MM.1S (cell line): ENCODE results near the gene CCDC28B.

Experiments
- CTCF ChIP-seq: fragments of 300-600 bp; sonication (generic); IDR thresholded peaks from 2 replicates; pipeline ENCODE4 v1.5.1; 2016; ENCODE audit warnings: antibody characterized with exemption, low read length, mixed read lengths
- EZH2phosphoT487 ChIP-seq: fragments of 300-600 bp; sonication (generic); IDR thresholded peaks from 2 replicates; pipeline ENCODE4 v1.6.1; 2018; ENCODE audit warnings: antibody characterized with exemption, low read length

GRCh38 chr1:32150847-32151246, 49.5 kb upstream of the CCDC28B start:
- TF ChIP-seq CTCF (no peak), EZH2phosphoT487 (no peak)
